Measurements from ENCODE around the gene PAK4.

PAK4 gene

DNA sequence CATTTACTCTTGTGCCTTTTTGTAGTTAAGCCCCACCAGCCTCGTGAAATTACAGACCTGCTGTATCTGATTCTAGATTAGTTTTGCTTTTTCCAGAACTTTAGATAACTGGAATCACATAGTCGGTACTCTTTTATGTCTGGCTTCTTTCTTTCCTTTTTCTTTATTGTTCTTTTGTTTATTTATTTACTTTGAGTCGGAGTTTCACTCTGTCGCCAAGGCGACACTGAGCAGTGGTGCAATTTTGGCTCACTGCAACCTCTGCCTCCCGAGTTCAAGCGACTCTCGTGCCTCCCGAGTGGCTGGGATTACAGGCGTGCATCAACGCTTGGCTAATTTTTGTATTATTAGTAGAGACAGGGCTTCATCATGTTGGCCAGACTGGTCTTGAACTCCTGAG, 65.2 kb downstream of the PAK4 start:
- in situ Hi-C loops (cut with HindIII; ENCODE audit: low sequenced_read_pairs): no loop called here
- H3K4me3 ChIP-seq (ENCODE audit: low read depth, low read length): no peak overlapping the region
- no peak for DNase-seq (ENCODE audit: low read depth, low spot score)
- TF ChIP-seq, protein P1, sequence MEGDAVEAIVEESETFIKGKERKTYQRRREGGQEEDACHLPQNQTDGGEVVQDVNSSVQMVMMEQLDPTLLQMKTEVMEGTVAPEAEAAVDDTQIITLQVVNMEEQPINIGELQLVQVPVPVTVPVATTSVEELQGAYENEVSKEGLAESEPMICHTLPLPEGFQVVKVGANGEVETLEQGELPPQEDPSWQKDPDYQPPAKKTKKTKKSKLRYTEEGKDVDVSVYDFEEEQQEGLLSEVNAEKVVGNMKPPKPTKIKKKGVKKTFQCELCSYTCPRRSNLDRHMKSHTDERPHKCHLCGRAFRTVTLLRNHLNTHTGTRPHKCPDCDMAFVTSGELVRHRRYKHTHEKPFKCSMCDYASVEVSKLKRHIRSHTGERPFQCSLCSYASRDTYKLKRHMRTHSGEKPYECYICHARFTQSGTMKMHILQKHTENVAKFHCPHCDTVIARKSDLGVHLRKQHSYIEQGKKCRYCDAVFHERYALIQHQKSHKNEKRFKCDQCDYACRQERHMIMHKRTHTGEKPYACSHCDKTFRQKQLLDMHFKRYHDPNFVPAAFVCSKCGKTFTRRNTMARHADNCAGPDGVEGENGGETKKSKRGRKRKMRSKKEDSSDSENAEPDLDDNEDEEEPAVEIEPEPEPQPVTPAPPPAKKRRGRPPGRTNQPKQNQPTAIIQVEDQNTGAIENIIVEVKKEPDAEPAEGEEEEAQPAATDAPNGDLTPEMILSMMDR (IDR thresholded peaks at IDR 0.05; ENCODE audit: low read depth, low read length): no peak

GRCh38 chr19:39192846-39193245, 67.3 kb downstream of the PAK4 start:
- in situ Hi-C loops (cut with HindIII; ENCODE audit: low sequenced_read_pairs): no loop called here
- no peak for DNase-seq (ENCODE audit: low read depth, low spot score)
- TF ChIP-seq, protein P1 (IDR thresholded peaks at IDR 0.05; ENCODE audit: low read depth, low read length): no peak

GRCh38 chr19:39193803-39194202, 68.2 kb downstream of the PAK4 start:
- no peak for DNase-seq (ENCODE audit: low read depth, low spot score)
- in situ Hi-C loops (cut with HindIII; ENCODE audit: low sequenced_read_pairs): no loop called here
- no peak overlapping the region for H3K4me3 ChIP-seq (ENCODE audit: low read depth, low read length)
- TF ChIP-seq, protein P1 (IDR thresholded peaks at IDR 0.05; ENCODE audit: low read depth, low read length): no peak

More at GRCh38 chr19:39192846-39193245, 67.3 kb downstream of the PAK4 start:
- H3K4me3 ChIP-seq (ENCODE audit: low read depth, low read length): no peak overlapping the region

GRCh38 chr19:39194832-39195542, 69.4 kb downstream of the PAK4 start:
- TF ChIP-seq, protein P1 (IDR thresholded peaks at IDR 0.05; ENCODE audit: low read depth, low read length): no peak
- in situ Hi-C loops (cut with HindIII; ENCODE audit: low sequenced_read_pairs): no loop called here
- H3K4me3 ChIP-seq (ENCODE audit: low read depth, low read length): no peak overlapping the region

GRCh38 chr19:39195755-39196154, 70.2 kb downstream of the PAK4 start:
- TF ChIP-seq, protein P1 (IDR thresholded peaks at IDR 0.05; ENCODE audit: low read depth, low read length): no peak
- H3K4me3 ChIP-seq (ENCODE audit: low read depth, low read length): no peak overlapping the region
- no peak for DNase-seq (ENCODE audit: low read depth, low spot score)
- in situ Hi-C loops (cut with HindIII; ENCODE audit: low sequenced_read_pairs): no loop called here

More at GRCh38 chr19:39194832-39195542, 69.4 kb downstream of the PAK4 start:
- DNase-seq (ENCODE audit: low read depth, low spot score): no peak

- in situ Hi-C loops (cut with HindIII; ENCODE audit: low sequenced_read_pairs): no loop called here
- H3K4me3 ChIP-seq (ENCODE audit: low read depth, low read length): no peak overlapping the region
- no peak for DNase-seq (ENCODE audit: low read depth, low spot score)
- TF ChIP-seq, protein P1 (IDR thresholded peaks at IDR 0.05; ENCODE audit: low read depth, low read length): no peak
These were observed 70.7 kb downstream of the PAK4 start for GRCh38 chr19:39196320-39196719.

Measured in astrocyte of the spinal cord (primary cell).